ENCODE data around the gene SLC46A3.

GRCh38 chr13:28680541-28680940, 38.2 kb downstream of the SLC46A3 start:
- no peak for TF ChIP-seq RFX5 (IDR thresholded peaks at IDR 0.05; ENCODE audit: low read depth, low read length)
- no peak for TF ChIP-seq DPF2 (IDR thresholded peaks at IDR 0.05)
- no peak for TF ChIP-seq SMC3 (IDR thresholded peaks at IDR 0.05; ENCODE audit: borderline replicate concordance, low read length)
- no peak for TF ChIP-seq KDM1A (IDR thresholded peaks at IDR 0.05; ENCODE audit: borderline replicate concordance)
- TF ChIP-seq ASH2L (IDR thresholded peaks at IDR 0.05; ENCODE audit: borderline replicate concordance, low read depth), result no peak
- TF ChIP-seq ZNF24 (IDR thresholded peaks at IDR 0.05), result no peak
- TF ChIP-seq CTCF (IDR thresholded peaks at IDR 0.05 in 2 of 3, conservative IDR thresholded peaks at IDR 0.05 in 1 of 3; ENCODE audit: control insufficient read depth in 2 of 3, extremely low read depth in 1 of 3, insufficient read depth in 1 of 3, low read depth in 3 of 3, low read length in 3 of 3), result no peak
- TF ChIP-seq EZH2 (IDR thresholded peaks at IDR 0.05; ENCODE audit: borderline replicate concordance, control insufficient read depth, low read depth, low read length), result no peak

Measured in GM12878 (cell line).